Hepatocyte (in vitro differentiated cells): Measurements from ENCODE around the gene PACS1. TPM values are rescaled to one million over a fixed set of nuclear protein-coding genes. Genes with fewer than 3 reads are reported as not detected.

Source experiments
- DNase-seq: peaks from one replicate; pipeline ENCODE4 v3.0.0-alpha.2; 2016; ENCODE audit warnings: low spot score
- H2AFZ ChIP-seq: fragments of 200-600 bp; sonication (generic); 2 replicates; pipeline ENCODE4 v1.6.0; 2016; ENCODE audit warnings: antibody characterized with exemption, mild to moderate bottlenecking
- H3K27ac ChIP-seq: fragments of 200-600 bp; sonication (generic); 2 replicates; pipeline ENCODE4 v1.5.1; 2016; ENCODE audit warnings: mild to moderate bottlenecking
- H3K27me3 ChIP-seq: fragments of 200-600 bp; sonication (generic); 2 replicates; pipeline ENCODE4 v1.6.1; 2016
- H3K36me3 ChIP-seq: fragments of 200-600 bp; sonication (generic); replicated peaks from 2 replicates; pipeline ENCODE4 v1.5.1; 2016; ENCODE audit warnings: low read depth; ENCODE audit not compliant: insufficient read depth
- H3K4me1 ChIP-seq: fragments of 200-600 bp; sonication (generic); 2 replicates; pipeline ENCODE4 v1.5.1; 2016; ENCODE audit warnings: mild to moderate bottlenecking, moderate library complexity; ENCODE audit not compliant: insufficient read depth
- H3K4me2 ChIP-seq: fragments of 200-600 bp; sonication (generic); 2 replicates; pipeline ENCODE4 v1.6.0; 2016
- H3K4me3 ChIP-seq: fragments of 200-600 bp; sonication (generic); 2 replicates; pipeline ENCODE4 v1.5.1; 2016; ENCODE audit warnings: mild to moderate bottlenecking
- H3K79me2 ChIP-seq: fragments of 200-600 bp; sonication (generic); 2 replicates; pipeline ENCODE4 v1.6.0; 2017; ENCODE audit warnings: mild to moderate bottlenecking
- H3K9me2 ChIP-seq: fragments of 200-600 bp; sonication (generic); replicated peaks from 2 replicates; pipeline ENCODE4 v1.6.0; 2017; ENCODE audit warnings: mild to moderate bottlenecking; ENCODE audit not compliant: insufficient read depth
- H3K9me3 ChIP-seq: fragments of 200-600 bp; sonication (generic); 2 replicates; pipeline ENCODE4 v1.5.1; 2016; ENCODE audit warnings: low read depth, mild to moderate bottlenecking
- H4K20me1 ChIP-seq: fragments of 200-600 bp; sonication (generic); 2 replicates; pipeline ENCODE4 v1.6.0; 2016; ENCODE audit warnings: mild to moderate bottlenecking; ENCODE audit not compliant: insufficient read depth, poor library complexity, severe bottlenecking
- EZH2 ChIP-seq: fragments of 200-600 bp; sonication (generic); IDR thresholded peaks from 2 replicates; pipeline ENCODE4 v1.6.1; 2016; ENCODE audit warnings: antibody characterized with exemption, mild to moderate bottlenecking, borderline replicate concordance
- EZH2phosphoT487 ChIP-seq: fragments of 200-600 bp; sonication (generic); IDR thresholded peaks from one replicate; pipeline ENCODE4 v1.6.1; 2018; ENCODE audit warnings: antibody characterized with exemption, mild to moderate bottlenecking, low read depth, moderate library complexity; ENCODE audit not compliant: unreplicated experiment, severe bottlenecking
- WGBS: methylation state at CpG from one replicate; pipeline ENCODE4 v1.1.6; 2016; ENCODE audit warnings: low lambda C conversion rate; ENCODE audit errors: missing lambda C conversion rate; 5-methylcytosine and 5-hydroxymethylcytosine counted together
- polyA plus RNA-seq: library from polyadenylated mRNA; unstranded; fragments of >200 nt; fragmentation: Nextera tagmentation; extraction: Ambion mirVana; gene quantifications from 2 replicates; pipeline ENCODE4 v1.2.1, GENCODE V29; 2016
- total RNA-seq: library from RNA; depleted of rRNA; stranded (reverse); fragments of >200 nt; gene quantifications from 2 replicates; pipeline ENCODE4 v1.2.3, GENCODE V29; 2014
- TF ChIP-seq, protein P1 (sequence below): fragments of 200-600 bp; sonication (generic); IDR thresholded peaks from 2 replicates; pipeline ENCODE4 v1.5.1; 2016; ENCODE audit warnings: antibody characterized with exemption, mild to moderate bottlenecking; ENCODE audit not compliant: poor library complexity

Gene PACS1
- total and polyA plus RNA-seq, 2 experiments from 2014 or later: 28.2 to 71.5 TPM

DNA sequence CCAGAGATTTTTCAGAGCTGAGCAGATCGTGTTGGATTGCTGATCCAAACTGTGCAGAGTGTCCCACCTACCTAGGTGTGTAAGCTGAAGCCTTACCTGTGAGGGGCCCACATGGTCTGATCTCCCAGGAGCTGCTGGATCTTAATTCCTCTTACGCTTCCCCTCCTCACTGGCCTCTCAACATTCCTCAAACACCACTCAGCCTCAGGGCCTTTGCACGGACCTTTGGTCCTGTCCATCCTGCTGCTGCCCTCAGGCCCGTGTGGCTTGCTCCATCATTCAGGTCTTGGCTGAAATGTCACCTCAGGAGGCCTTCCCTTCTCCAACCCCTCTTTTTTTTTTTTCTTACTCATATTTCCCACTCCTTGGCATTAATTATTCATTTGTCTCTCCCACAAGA is 177.2 kb downstream of the PACS1 start:
- no peak for DNase-seq
- 94% methylated on average over 4 of the region's 4 CpGs for WGBS
- no peak overlapping the region for H3K4me2 ChIP-seq
- H3K4me3 ChIP-seq: no peak overlapping the region
- H3K79me2 ChIP-seq: no peaks in the 10 kb centered on the region
- no peaks in the 10 kb centered on the region for H3K9me3 ChIP-seq
- H3K9me2 ChIP-seq: no peaks in the 10 kb centered on the region
- H3K4me1 ChIP-seq: no peaks in the 10 kb centered on the region
- no peak overlapping the region for H2AFZ ChIP-seq
- H3K36me3 ChIP-seq: no peaks in the 10 kb centered on the region
- TF ChIP-seq EZH2: no peak
- no peak for TF ChIP-seq EZH2phosphoT487
- TF ChIP-seq, protein P1, sequence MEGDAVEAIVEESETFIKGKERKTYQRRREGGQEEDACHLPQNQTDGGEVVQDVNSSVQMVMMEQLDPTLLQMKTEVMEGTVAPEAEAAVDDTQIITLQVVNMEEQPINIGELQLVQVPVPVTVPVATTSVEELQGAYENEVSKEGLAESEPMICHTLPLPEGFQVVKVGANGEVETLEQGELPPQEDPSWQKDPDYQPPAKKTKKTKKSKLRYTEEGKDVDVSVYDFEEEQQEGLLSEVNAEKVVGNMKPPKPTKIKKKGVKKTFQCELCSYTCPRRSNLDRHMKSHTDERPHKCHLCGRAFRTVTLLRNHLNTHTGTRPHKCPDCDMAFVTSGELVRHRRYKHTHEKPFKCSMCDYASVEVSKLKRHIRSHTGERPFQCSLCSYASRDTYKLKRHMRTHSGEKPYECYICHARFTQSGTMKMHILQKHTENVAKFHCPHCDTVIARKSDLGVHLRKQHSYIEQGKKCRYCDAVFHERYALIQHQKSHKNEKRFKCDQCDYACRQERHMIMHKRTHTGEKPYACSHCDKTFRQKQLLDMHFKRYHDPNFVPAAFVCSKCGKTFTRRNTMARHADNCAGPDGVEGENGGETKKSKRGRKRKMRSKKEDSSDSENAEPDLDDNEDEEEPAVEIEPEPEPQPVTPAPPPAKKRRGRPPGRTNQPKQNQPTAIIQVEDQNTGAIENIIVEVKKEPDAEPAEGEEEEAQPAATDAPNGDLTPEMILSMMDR: no peak
- H4K20me1 ChIP-seq: no peaks in the 10 kb centered on the region
- H3K27me3 ChIP-seq: no peaks in the 10 kb centered on the region
- H3K27ac ChIP-seq: no peak overlapping the region

DNA sequence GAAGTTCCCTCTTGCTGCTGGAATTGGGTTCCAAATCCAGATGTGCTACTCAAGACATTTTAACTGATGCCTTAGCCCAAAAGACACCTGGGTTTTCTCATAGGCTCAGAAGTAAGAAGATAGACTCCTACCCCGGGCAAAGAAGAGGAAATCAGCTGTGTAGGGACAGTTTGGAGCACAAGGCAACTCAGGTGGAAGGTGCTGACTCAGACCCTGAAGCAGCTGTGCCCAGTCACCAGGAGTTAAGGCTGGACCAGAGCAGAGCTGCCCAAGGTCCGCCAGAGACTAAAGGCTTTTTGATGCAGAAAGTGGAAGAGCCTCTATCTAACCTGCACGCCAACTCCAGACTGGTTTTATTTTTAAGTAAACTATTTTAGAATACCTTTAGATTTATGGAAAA is 177.7 kb downstream of the PACS1 start:
- no peaks in the 10 kb centered on the region for H3K27me3 ChIP-seq
- H3K9me3 ChIP-seq: no peaks in the 10 kb centered on the region
- H3K4me3 ChIP-seq: no peak overlapping the region
- H3K4me1 ChIP-seq: no peaks in the 10 kb centered on the region
- no peak for TF ChIP-seq EZH2phosphoT487
- TF ChIP-seq EZH2: no peak
- TF ChIP-seq, protein P1: no peak
- H4K20me1 ChIP-seq: no peaks in the 10 kb centered on the region
- WGBS: 92% methylated on average over 3 of the region's 3 CpGs
- H3K27ac ChIP-seq: no peak overlapping the region
- H3K9me2 ChIP-seq: no peaks in the 10 kb centered on the region
- H3K36me3 ChIP-seq: no peaks in the 10 kb centered on the region
- H3K4me2 ChIP-seq: no peak overlapping the region
- no peaks in the 10 kb centered on the region for H3K79me2 ChIP-seq
- DNase-seq: no peak
- no peak overlapping the region for H2AFZ ChIP-seq

DNA sequence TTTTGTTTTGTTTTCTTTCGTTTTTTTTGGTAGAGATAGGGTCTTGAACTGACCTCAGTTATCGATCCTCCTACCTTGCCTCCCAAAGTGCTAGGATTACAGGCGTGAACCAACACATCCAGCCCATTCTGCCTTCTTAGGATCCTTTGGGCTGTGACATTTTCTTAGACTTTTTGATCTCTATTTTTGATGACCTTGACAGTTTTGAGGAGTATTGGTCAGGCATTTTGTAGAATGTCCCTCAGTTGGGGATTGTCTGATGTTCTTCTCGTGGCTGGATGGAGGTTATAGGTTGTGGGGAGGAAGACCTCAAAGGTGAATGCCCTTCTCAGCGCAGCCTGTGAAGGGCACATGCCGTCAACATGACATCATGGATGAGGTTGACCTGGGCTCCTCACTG is 178.8 kb downstream of the PACS1 start:
- 95% methylated on average over 6 of the region's 6 CpGs for WGBS
- no peaks in the 10 kb centered on the region for H3K36me3 ChIP-seq

More for the DNA sequence above, 178.8 kb downstream of the PACS1 start:
- no peak for TF ChIP-seq EZH2phosphoT487
- TF ChIP-seq EZH2: no peak
- TF ChIP-seq, protein P1: no peak
- Histone ChIP-seq H3K79me2 (no peaks in the 10 kb centered on the region), H4K20me1 (no peaks in the 10 kb centered on the region), H2AFZ (no peak overlapping the region), H3K27ac (no peak overlapping the region), H3K9me3 (no peaks in the 10 kb centered on the region), H3K4me2 (no peak overlapping the region), H3K9me2 (no peaks in the 10 kb centered on the region), H3K4me1 (no peaks in the 10 kb centered on the region), H3K4me3 (no peak overlapping the region), H3K27me3 (no peaks in the 10 kb centered on the region)
- no peak for DNase-seq
